OCI-LY3 (cell line): ENCODE data around the gene DNAI7.

Experiments used
- H2AFZ ChIP-seq: fragments of 200-600, 300-600 bp; shearing (Covaris generic); 2 replicates; pipeline ENCODE4 v1.6.0; 2014; ENCODE audit warnings: antibody characterized with exemption, low read depth, low read length
- H3K27ac ChIP-seq: fragments of 200-600, 300-600 bp; sonication (generic); 2 replicates; pipeline ENCODE4 v1.5.1; 2014; ENCODE audit warnings: mild to moderate bottlenecking, low read length, moderate library complexity, mixed read lengths
- H3K27me3 ChIP-seq: fragments of 200-600, 300-600 bp; sonication (generic); 2 replicates; pipeline ENCODE4 v1.6.1; 2014; ENCODE audit warnings: low read depth, low read length, mixed read lengths
- H3K36me3 ChIP-seq: fragments of 200-600, 300-600 bp; sonication (generic); replicated peaks from 2 replicates; pipeline ENCODE3; 2014; ENCODE audit warnings: low read depth, low read length, mixed read lengths
- H3K4me1 ChIP-seq: fragments of 300-600, 200-600 bp; sonication (generic); 2 replicates; pipeline ENCODE4 v1.6.1; 2014; ENCODE audit warnings: low read length, mixed read lengths
- H3K4me2 ChIP-seq: fragments of 200-600, 300-600 bp; sonication (generic); 2 replicates; pipeline ENCODE4 v1.6.1; 2014; ENCODE audit warnings: low read length, mixed read lengths
- H3K4me3 ChIP-seq: fragments of 300-600, 200-600 bp; sonication (generic); 2 replicates; pipeline ENCODE4 v1.5.1; 2014; ENCODE audit warnings: antibody characterized with exemption, mild to moderate bottlenecking, low read length, moderate library complexity
- H3K79me2 ChIP-seq: fragments of 300-600, 200-600 bp; shearing (Covaris generic); 2 replicates; pipeline ENCODE4 v1.6.1; 2014; ENCODE audit warnings: mild to moderate bottlenecking, low read length, mixed read lengths
- H3K9ac ChIP-seq: fragments of 300-600, 200-600 bp; shearing (Covaris generic); 2 replicates; pipeline ENCODE4 v1.6.0; 2014; ENCODE audit warnings: mild to moderate bottlenecking, low read length, moderate library complexity
- H3K9me3 ChIP-seq: fragments of 200-600, 300-600 bp; shearing (Covaris generic); 2 replicates; pipeline ENCODE4 v1.6.1; 2014; ENCODE audit warnings: low read length, mixed read lengths; ENCODE audit not compliant: insufficient read depth
- H4K20me1 ChIP-seq: fragments of 200-600, 300-600 bp; sonication (generic); 2 replicates; pipeline ENCODE4 v1.6.1; 2016; ENCODE audit warnings: low read length, mixed read lengths; ENCODE audit not compliant: insufficient read depth
- CTCF ChIP-seq: fragments of 200-600, 300-600 bp; sonication (generic); IDR thresholded peaks from 2 replicates; pipeline ENCODE4 v1.5.1; 2014; ENCODE audit warnings: antibody characterized with exemption, low read length, low read depth
- EZH2phosphoT487 ChIP-seq: fragments of 200-600 bp; shearing (Covaris generic); IDR thresholded peaks from 2 replicates; pipeline ENCODE4 v1.6.1; 2018; ENCODE audit warnings: antibody characterized with exemption, mixed run types, low read depth

DNAI7 gene

GRCh38 chr12:25208554-25208953 lies 13.6 kb upstream of the DNAI7 start:
- Histone ChIP-seq H4K20me1 (peaks cover 4% of the 10 kb centered on the region; the same call in 1 of the 2 replicates), H3K36me3 (peaks cover 19% of the 10 kb centered on the region), H2AFZ (no peak overlapping the region), H3K27me3 (no peaks in the 10 kb centered on the region), H3K4me3 (no peak overlapping the region), H3K4me2 (no peak overlapping the region), H3K27ac (no peak overlapping the region), H3K4me1 (no peaks in the 10 kb centered on the region), H3K79me2 (no peaks in the 10 kb centered on the region), H3K9ac (no peak overlapping the region), H3K9me3 (no peaks in the 10 kb centered on the region)
- TF ChIP-seq CTCF = no peak
- TF ChIP-seq EZH2phosphoT487 = no peak

DNA sequence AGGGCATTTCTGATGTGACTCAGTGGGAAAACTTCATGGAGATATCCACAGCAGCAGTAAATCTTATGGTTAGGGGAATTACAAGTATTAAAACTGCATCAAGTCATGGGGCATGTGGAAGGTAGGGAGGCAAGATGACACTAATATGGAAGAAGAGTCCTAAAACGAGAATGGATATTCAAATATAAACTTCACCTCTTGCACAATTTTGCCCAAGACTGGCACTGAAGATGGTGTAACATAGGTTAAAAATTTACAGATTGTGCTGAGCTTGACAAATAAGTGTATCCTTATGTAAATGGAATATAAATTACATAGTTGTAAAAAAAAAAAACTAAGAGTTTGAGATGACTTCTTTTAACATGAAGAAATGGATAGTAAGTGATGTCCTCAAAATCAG lies 12.9 kb upstream of the DNAI7 start:
- Histone ChIP-seq H3K9ac (no peak overlapping the region), H3K79me2 (no peaks in the 10 kb centered on the region), H3K4me1 (no peaks in the 10 kb centered on the region), H3K36me3 (peaks cover 18% of the 10 kb centered on the region), H3K4me2 (no peak overlapping the region), H4K20me1 (peaks cover 4% of the 10 kb centered on the region; the same call in 1 of the 2 replicates), H3K9me3 (no peaks in the 10 kb centered on the region), H3K27ac (no peak overlapping the region), H3K27me3 (no peaks in the 10 kb centered on the region), H3K4me3 (no peak overlapping the region), H2AFZ (no peak overlapping the region)
- TF ChIP-seq EZH2phosphoT487 (no peak), CTCF (no peak)

DNA sequence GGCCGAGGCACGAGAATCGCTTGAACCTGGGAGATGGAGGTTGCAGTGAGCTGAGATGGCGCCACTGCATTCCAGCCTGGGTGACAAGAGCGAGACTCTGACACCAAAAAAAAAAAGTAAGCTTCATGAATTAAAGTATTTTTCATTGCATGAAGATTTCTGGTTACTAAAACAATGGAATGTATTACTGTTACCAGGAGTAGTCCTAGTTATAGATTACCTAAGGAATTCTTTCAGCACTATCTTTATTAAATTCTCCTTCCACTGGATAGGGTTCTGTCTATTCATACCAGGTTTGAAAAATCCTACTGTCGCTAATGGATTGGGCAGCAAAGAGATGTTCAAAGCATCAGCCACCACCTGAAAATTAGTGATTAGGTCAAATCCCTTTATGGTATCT lies 12.5 kb upstream of the DNAI7 start:
- no peaks in the 10 kb centered on the region for H3K9me3 ChIP-seq
- H3K27ac ChIP-seq = no peak overlapping the region
- H3K9ac ChIP-seq = no peak overlapping the region
- peaks cover 4% of the 10 kb centered on the region; the same call in 1 of the 2 replicates for H4K20me1 ChIP-seq
- peaks cover 18% of the 10 kb centered on the region for H3K36me3 ChIP-seq
- H3K4me3 ChIP-seq = no peak overlapping the region
- no peaks in the 10 kb centered on the region for H3K79me2 ChIP-seq
- H3K4me2 ChIP-seq = no peak overlapping the region
- TF ChIP-seq EZH2phosphoT487 = no peak
- no peak for TF ChIP-seq CTCF
- no peaks in the 10 kb centered on the region for H3K27me3 ChIP-seq
- H2AFZ ChIP-seq = no peak overlapping the region
- no peaks in the 10 kb centered on the region for H3K4me1 ChIP-seq

DNA sequence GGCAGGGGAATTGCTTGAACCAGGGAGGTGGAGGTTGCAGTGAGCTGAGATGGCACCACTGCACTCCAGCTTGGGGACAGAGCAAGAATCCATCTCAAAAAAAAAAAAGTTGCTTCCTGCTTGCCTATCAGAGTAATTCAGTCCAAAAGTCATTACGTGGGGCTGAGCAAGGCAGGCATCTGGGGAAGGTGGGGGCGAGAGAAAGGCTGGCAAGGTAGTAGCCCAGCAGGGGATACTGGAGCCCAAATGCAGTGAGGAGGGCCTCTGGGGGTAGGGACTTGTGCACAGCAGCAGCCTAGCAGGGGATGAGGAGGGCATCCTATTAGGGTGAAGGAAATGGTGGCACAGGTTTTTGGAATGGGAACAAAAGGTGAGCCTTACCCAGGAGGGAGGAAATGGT lies 7.2 kb upstream of the DNAI7 start:
- Histone ChIP-seq H3K9ac (no peak overlapping the region), H3K4me3 (no peak overlapping the region), H3K4me2 (no peak overlapping the region), H3K9me3 (no peaks in the 10 kb centered on the region), H3K27ac (no peak overlapping the region), H3K79me2 (no peaks in the 10 kb centered on the region), H2AFZ (no peak overlapping the region), H3K36me3 (peaks cover 12% of the 10 kb centered on the region), H4K20me1 (peaks cover 3% of the 10 kb centered on the region; the same call in 1 of the 2 replicates), H3K4me1 (peaks cover 6% of the 10 kb centered on the region; the same call in 1 of the 2 replicates), H3K27me3 (no peaks in the 10 kb centered on the region)
- TF ChIP-seq CTCF = no peak
- TF ChIP-seq EZH2phosphoT487 = no peak
